Measurements from ENCODE around the gene GPR119. TPM values are rescaled to one million over a fixed set of nuclear protein-coding genes. Genes with fewer than 3 reads are reported as not detected.

Gene GPR119
- total and polyA plus RNA-seq, 2 of the 4 experiments (the other 2 are of a cell fraction), result not detected

- intact Hi-C loops (cut with micrococcal nuclease) (no loop called here), in situ Hi-C loops (cut with MboI; ENCODE audit: low sequenced_read_pairs) (loop anchor here (25.0 kb wide), 1 partner anchor 99 kb away; no protein-coding TSS in a partner anchor), dilution Hi-C loops (cut with HindIII; ENCODE audit: low sequenced_read_pairs, unreplicated experiment) (no loop called here)
- ChIA-PET CTCF (no interaction called here), POLR2A (ENCODE audit: unreplicated experiment) (no interaction called here)
- TF ChIP-seq RAD21 (IDR thresholded peaks at IDR 0.05; ENCODE audit: low read length), result no peak
- TF ChIP-seq BHLHE40 (IDR thresholded peaks at IDR 0.05; ENCODE audit: low read depth, low read length), result no peak
- no peak for TF ChIP-seq MAFK (IDR thresholded peaks at IDR 0.05; ENCODE audit: low read depth, low read length)
- TF ChIP-seq ELK1 (IDR thresholded peaks at IDR 0.05; ENCODE audit: borderline replicate concordance, low read depth, low read length), result no peak
- TF ChIP-seq CEBPB (IDR thresholded peaks at IDR 0.05; ENCODE audit: low read depth, low read length), result no peak
- TF ChIP-seq RFX5 (IDR thresholded peaks at IDR 0.05; ENCODE audit: low read depth, low read length), result no peak
- no peak for TF ChIP-seq SMC3 (IDR thresholded peaks at IDR 0.05; ENCODE audit: low read depth, low read length)
- TF ChIP-seq FOS (IDR thresholded peaks at IDR 0.05; ENCODE audit: low read depth, low read length), result no peak
- no peak for TF ChIP-seq CHD1 (IDR thresholded peaks at IDR 0.05; ENCODE audit: low read depth, low read length)
- no peak for TF ChIP-seq RCOR1 (IDR thresholded peaks at IDR 0.05; ENCODE audit: insufficient replicate concordance, low read length)
- TF ChIP-seq POLR2A (IDR thresholded peaks at IDR 0.05; ENCODE audit: low read depth, low read length), result no peak
- TF ChIP-seq CTCF (conservative IDR thresholded peaks at IDR 0.05; ENCODE audit: low read depth, low read length), result no peak
- TF ChIP-seq USF2 (IDR thresholded peaks at IDR 0.05; ENCODE audit: low read depth, low read length), result no peak
- TF ChIP-seq NFE2L2 (IDR thresholded peaks at IDR 0.05; ENCODE audit: low read depth, low read length), result no peak
- Histone ChIP-seq H3K9me1 (ENCODE audit: insufficient read depth, low read length) (no peaks in the 10 kb centered on the region; the same call in 1 of the 2 replicates), H2AFZ (replicated peaks; ENCODE audit: low read length, poor library complexity) (no peak overlapping the region), H3K4ac (ENCODE audit: low read depth, low read length) (no peak overlapping the region), H2BK120ac (ENCODE audit: low read depth, low read length) (no peak overlapping the region), H3K14ac (replicated peaks; ENCODE audit: low read depth, low read length) (no peak overlapping the region), H4K20me1 (ENCODE audit: insufficient read depth, low read length) (no peaks in the 10 kb centered on the region; the same call in 1 of the 2 replicates), H3K56ac (ENCODE audit: extremely low read depth, insufficient read depth, low read length) (no peak overlapping the region), H4K91ac (ENCODE audit: insufficient read depth, low read depth, low read length) (no peak overlapping the region), H3K27me3 (ENCODE audit: control insufficient read depth, insufficient read depth, low read length) (peaks cover 12% of the 10 kb centered on the region), H3K27ac (ENCODE audit: insufficient read depth, low read length) (no peak overlapping the region), H3K9me3 (ENCODE audit: control insufficient read depth, insufficient read depth, low read length) (no peaks in the 10 kb centered on the region), H3K79me1 (ENCODE audit: low read depth in 1 of 2, low read length in 2 of 2) (no peaks in the 10 kb centered on the region), H4K5ac (ENCODE audit: low read depth, low read length) (no peak overlapping the region), H3K9ac (ENCODE audit: low read depth, low read length) (no peak overlapping the region), H4K8ac (ENCODE audit: low read depth in 2 of 2, low read length in 2 of 2) (no peak overlapping the region), H3K18ac (ENCODE audit: low read depth, low read length) (no peak overlapping the region), H3K23ac (ENCODE audit: low read depth, low read length) (no peak overlapping the region), H2AK5ac (ENCODE audit: low read depth, low read length) (no peak overlapping the region), H3K4me3 (ENCODE audit: insufficient read depth, low read depth, low read length) (no peak overlapping the region), H2AK9ac (replicated peaks; ENCODE audit: low read depth, low read length, poor library complexity) (no peak overlapping the region), H3K4me1 (ENCODE audit: control insufficient read depth, insufficient read depth, low read length) (no peaks in the 10 kb centered on the region), H2BK15ac (ENCODE audit: low read depth, low read length) (no peak overlapping the region), H2BK20ac (ENCODE audit: low read depth, low read length) (no peak overlapping the region), H2BK5ac (ENCODE audit: low read depth, low read length, poor library complexity, severe bottlenecking) (no peak overlapping the region), H3K36me3 (ENCODE audit: control insufficient read depth, insufficient read depth, low read length) (no peaks in the 10 kb centered on the region), H3K4me2 (ENCODE audit: low read depth, low read length) (no peak overlapping the region)
- DNase-seq (no peak), ATAC-seq (ENCODE audit: low read depth) (no peak)
- no TSS peak for BruUV-seq (replicated peaks)
- 60% methylated on average over 1 of the region's 5 CpGs; no CpG with 5 or more reads in 1 of the 2 experiments for WGBS, 2 experiments (ENCODE audit: extremely low coverage in 2 of 2, insufficient read length in 1 of 2)
Measured at GRCh38 chrX:130386408-130386808, 934 bp upstream of the GPR119 start.

Data from IMR-90 (cell line).